Endothelial cell of umbilical vein (primary cell): ENCODE results near the gene MYLIP. TPM values are rescaled to one million over a fixed set of nuclear protein-coding genes. Genes with fewer than 3 reads are reported as not detected.

Experiments used
- BruUV-seq: library from RNA; stranded (reverse); fragments of 400-500 nt; replicated peaks from 2 replicates; lab custom pipeline; 2021; lab: Mats Ljungman, UMichigan
- CTCF ChIA-PET: fragments of 300-600, 350-600 bp; sonication (Branson Sonifier 250); formaldehyde crosslinking; loops from one replicate; lab custom pipeline; 2021; ENCODE audit warnings: antibody characterized with exemption, inconsistent platforms; lab: Charles Lee
- POLR2A ChIA-PET: fragments of 300-600, 350-600 bp; sonication (Branson Sonifier 250); formaldehyde crosslinking; loops from one replicate; lab custom pipeline; 2021; ENCODE audit warnings: antibody characterized with exemption, inconsistent platforms; lab: Charles Lee
- DNase-seq: peaks from one replicate; pipeline ENCODE4 v3.0.0-alpha.2; 2011; ENCODE audit warnings: low read depth, low spot score
- FAIRE-seq: peaks from 2 replicates; lab custom pipeline; 2011; peaks lifted over from hg19 to GRCh38; lab: Jason Lieb, UNC
- H2AFZ ChIP-seq: 2 replicates; pipeline ENCODE4 v1.6.0; 2012; ENCODE audit warnings: low read depth, low read length, control low read depth, inconsistent platforms
- H3K27ac ChIP-seq: 2 replicates; pipeline ENCODE4 v1.5.1; 2011; ENCODE audit warnings: low read depth, mild to moderate bottlenecking, control low read depth, low read length, moderate library complexity; ENCODE audit not compliant: insufficient read depth
- H3K27me3 ChIP-seq, 2 experiments: 2 replicates each; pipeline versions ENCODE4 v1.6.0 to v1.6.1; 2011; ENCODE audit warnings: low read length in 2 of 2, mixed read lengths in 1 of 2; ENCODE audit not compliant: control insufficient read depth in 2 of 2, insufficient read depth in 2 of 2
- H3K36me3 ChIP-seq, 2 experiments: 2 replicates in 1 of 2; 3 replicates in 1 of 2; pipeline ENCODE4 v1.5.1; 2011; ENCODE audit warnings: low read length in 2 of 2, mild to moderate bottlenecking in 1 of 2, moderate library complexity in 1 of 2; ENCODE audit not compliant: control insufficient read depth in 2 of 2, insufficient read depth in 2 of 2; ENCODE audit errors: extremely low read depth in 1 of 2
- H3K4me1 ChIP-seq: 3 replicates; pipeline ENCODE4 v1.5.1; 2011; ENCODE audit warnings: mild to moderate bottlenecking, low read length; ENCODE audit not compliant: control insufficient read depth, insufficient read depth; ENCODE audit errors: extremely low read depth
- H3K4me2 ChIP-seq: 2 replicates; pipeline ENCODE4 v1.6.1; 2011; ENCODE audit warnings: low read length, control low read depth, mixed read lengths; ENCODE audit not compliant: insufficient read depth
- H3K4me3 ChIP-seq, 3 experiments: fragments of 200-600 bp in 1 of 3; sonication (generic), shearing (Covaris generic) in 1 of 3; replicated peaks in 1 of 3; 2 replicates each; pipeline ENCODE4 v1.5.1; 2011 to 2016; ENCODE audit warnings: control low read depth in 3 of 3, low read length in 3 of 3, mild to moderate bottlenecking in 2 of 3, inconsistent platforms in 1 of 3, low read depth in 1 of 3, moderate library complexity in 1 of 3; ENCODE audit not compliant: insufficient read depth in 1 of 3
- H3K79me2 ChIP-seq: 2 replicates; pipeline ENCODE4 v1.6.0; 2012; ENCODE audit warnings: low read length, inconsistent platforms; ENCODE audit not compliant: control insufficient read depth, insufficient read depth
- H3K9ac ChIP-seq: replicated peaks from 2 replicates; pipeline ENCODE3; 2011; ENCODE audit warnings: low read length, control low read depth; ENCODE audit not compliant: insufficient read depth; ENCODE audit errors: extremely low read depth
- H3K9me1 ChIP-seq: replicated peaks from 3 replicates; pipeline ENCODE4 v1.6.0; 2011; ENCODE audit warnings: mild to moderate bottlenecking, low read length; ENCODE audit not compliant: control insufficient read depth, insufficient read depth; ENCODE audit errors: extremely low read depth
- H3K9me3 ChIP-seq: replicated peaks from 2 replicates; pipeline ENCODE4 v1.5.1; 2012; ENCODE audit warnings: low read length, inconsistent platforms; ENCODE audit not compliant: control insufficient read depth, insufficient read depth
- H4K20me1 ChIP-seq: replicated peaks from 2 replicates; pipeline ENCODE3; 2011; ENCODE audit warnings: mild to moderate bottlenecking, low read length; ENCODE audit not compliant: control insufficient read depth, insufficient read depth; ENCODE audit errors: extremely low read depth
- EZH2 ChIP-seq: IDR thresholded peaks from 2 replicates; pipeline ENCODE4 v1.6.1; 2012; ENCODE audit warnings: borderline replicate concordance, low read depth, mild to moderate bottlenecking, moderate library complexity, low read length, inconsistent platforms; ENCODE audit not compliant: severe bottlenecking
- FOS ChIP-seq: IDR thresholded peaks from 2 replicates; pipeline ENCODE4 v1.6.1; 2011; ENCODE audit warnings: mild to moderate bottlenecking, low read length, moderate library complexity, borderline replicate concordance; ENCODE audit not compliant: insufficient read depth
- GATA2 ChIP-seq: IDR thresholded peaks from 2 replicates; pipeline ENCODE4 v1.7.0; 2011; ENCODE audit warnings: low read depth, mild to moderate bottlenecking, moderate library complexity, mixed read lengths, low read length; ENCODE audit not compliant: insufficient read length, insufficient read depth
- JUN ChIP-seq: IDR thresholded peaks from 2 replicates; pipeline ENCODE4 v1.6.1; 2011; ENCODE audit warnings: borderline replicate concordance, low read depth; ENCODE audit not compliant: insufficient read length, insufficient read depth
- MAX ChIP-seq: IDR thresholded peaks from 2 replicates; pipeline ENCODE4 v1.6.1; 2011; ENCODE audit not compliant: insufficient read depth, insufficient read length
- MYC ChIP-seq: IDR thresholded peaks from one replicate; pipeline ENCODE4 v1.6.1; 2011; ENCODE audit warnings: mild to moderate bottlenecking, low read depth, low read length
- POLR2A ChIP-seq: IDR thresholded peaks from 2 replicates; pipeline ENCODE4 v1.6.1; 2012; ENCODE audit warnings: low read depth, mild to moderate bottlenecking, control low read depth, low read length
- POLR2AphosphoS5 ChIP-seq: IDR thresholded peaks from 2 replicates; pipeline ENCODE4 v1.6.1; 2012; ENCODE audit warnings: low read depth, mild to moderate bottlenecking, control low read depth, low read length, moderate library complexity; ENCODE audit not compliant: insufficient read depth
- dilution Hi-C: fragments of 300-500 bp; cut with MboI; formaldehyde crosslinking; loops from one replicate; pipeline ENCODE4 v1.15.0; 2019; ENCODE audit warnings: low sequenced_read_pairs; ENCODE audit not compliant: extremely low pct_ligation_motif_present
- intact Hi-C: fragments of 100-400 bp; cut with micrococcal nuclease; formaldehyde crosslinking; loops from one replicate; pipeline ENCODE4 v1.10.0; 2022
- polyA plus RNA-seq, 4 experiments: library from polyadenylated mRNA; depleted of rRNA in 3 of 4; stranded (reverse) in 3 of 4; unstranded in 1 of 4; fragments of >200 nt; gene quantifications; 2 replicates each; pipeline versions ENCODE4 v1.2.1 to v1.2.3, GENCODE V29; 2011 to 2012; ENCODE audit warnings: missing spikeins in 1 of 4
- total RNA-seq: library from RNA; stranded (reverse); gene quantifications from 2 replicates; pipeline ENCODE4 v1.2.3, GENCODE V29; 2021
- TF ChIP-seq, protein P1 (sequence below), 2 donors: IDR thresholded peaks; 1 replicate in 1 of 2; 2 replicates in 1 of 2; pipeline ENCODE4 v1.5.1; 2011; ENCODE audit warnings: low read length in 2 of 2, mild to moderate bottlenecking in 2 of 2, moderate library complexity in 2 of 2, control low read depth in 1 of 2, inconsistent platforms in 1 of 2, low read depth in 1 of 2; ENCODE audit not compliant: insufficient read depth in 1 of 2; ENCODE audit errors: extremely low read depth in 1 of 2

The MYLIP gene
- total and polyA plus RNA-seq, 2 donors (not counting 3 experiments of a cell fraction or from before 2014, with no cell fraction given) = 16.9 to 19.2 TPM

DNA sequence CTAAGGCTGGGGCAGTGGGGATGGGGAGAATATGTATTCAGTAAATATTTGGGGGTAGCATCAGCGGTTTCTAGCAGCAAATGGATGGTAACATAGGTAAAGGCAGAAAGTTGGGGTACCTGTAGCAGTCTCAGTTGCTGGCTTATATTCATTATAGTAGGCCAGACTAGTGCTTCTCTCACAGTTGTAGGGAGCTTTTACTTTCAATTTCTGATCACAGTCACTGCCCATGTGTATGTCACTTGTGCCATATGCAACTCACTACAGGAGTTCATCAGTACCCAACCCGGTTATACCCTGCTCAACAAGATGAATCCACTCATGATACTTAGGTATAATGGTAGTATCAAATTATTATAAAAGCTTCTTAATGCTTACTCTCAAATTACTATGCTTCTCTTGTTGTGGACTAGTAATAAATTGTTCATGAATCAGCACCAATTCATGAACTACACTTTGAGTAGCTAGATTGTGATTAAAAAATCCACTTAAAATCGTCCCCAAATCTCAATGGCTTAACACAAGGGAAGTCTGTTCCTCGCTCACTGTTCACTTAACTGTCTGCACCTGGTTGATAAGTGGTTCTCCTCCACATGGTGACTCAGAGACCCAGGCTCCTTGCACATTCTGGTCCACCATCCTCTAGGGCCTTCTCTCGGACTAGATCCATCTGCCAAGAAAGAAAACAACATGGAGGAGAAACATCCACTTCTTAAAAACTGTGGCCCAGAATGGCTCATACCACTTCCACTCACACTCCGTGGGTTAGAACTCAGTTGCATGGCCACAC lies 31.3 kb upstream of the MYLIP start:
- Histone ChIP-seq H3K9ac (no peak overlapping the region), H3K9me3 (no peaks in the 10 kb centered on the region), H3K27ac (no peak overlapping the region), H3K9me1 (no peaks in the 10 kb centered on the region), H3K36me3 (no peaks in the 10 kb centered on the region), H3K27me3 (peaks cover 0 to 6% of the 10 kb centered on the region in 2 experiments), H3K4me3 (no peak overlapping the region), H4K20me1 (no peaks in the 10 kb centered on the region), H3K79me2 (no peaks in the 10 kb centered on the region), H2AFZ (no peak overlapping the region), H3K4me2 (no peak overlapping the region), H3K4me1 (peaks cover 5% of the 10 kb centered on the region)
- TF ChIP-seq EZH2 = no peak
- no peak for TF ChIP-seq MYC
- no peak for TF ChIP-seq POLR2A
- TF ChIP-seq GATA2 = no peak
- TF ChIP-seq MAX = no peak
- TF ChIP-seq JUN = no peak
- no peak for TF ChIP-seq POLR2AphosphoS5
- no peak for TF ChIP-seq FOS
- TF ChIP-seq, protein P1, sequence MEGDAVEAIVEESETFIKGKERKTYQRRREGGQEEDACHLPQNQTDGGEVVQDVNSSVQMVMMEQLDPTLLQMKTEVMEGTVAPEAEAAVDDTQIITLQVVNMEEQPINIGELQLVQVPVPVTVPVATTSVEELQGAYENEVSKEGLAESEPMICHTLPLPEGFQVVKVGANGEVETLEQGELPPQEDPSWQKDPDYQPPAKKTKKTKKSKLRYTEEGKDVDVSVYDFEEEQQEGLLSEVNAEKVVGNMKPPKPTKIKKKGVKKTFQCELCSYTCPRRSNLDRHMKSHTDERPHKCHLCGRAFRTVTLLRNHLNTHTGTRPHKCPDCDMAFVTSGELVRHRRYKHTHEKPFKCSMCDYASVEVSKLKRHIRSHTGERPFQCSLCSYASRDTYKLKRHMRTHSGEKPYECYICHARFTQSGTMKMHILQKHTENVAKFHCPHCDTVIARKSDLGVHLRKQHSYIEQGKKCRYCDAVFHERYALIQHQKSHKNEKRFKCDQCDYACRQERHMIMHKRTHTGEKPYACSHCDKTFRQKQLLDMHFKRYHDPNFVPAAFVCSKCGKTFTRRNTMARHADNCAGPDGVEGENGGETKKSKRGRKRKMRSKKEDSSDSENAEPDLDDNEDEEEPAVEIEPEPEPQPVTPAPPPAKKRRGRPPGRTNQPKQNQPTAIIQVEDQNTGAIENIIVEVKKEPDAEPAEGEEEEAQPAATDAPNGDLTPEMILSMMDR (IDR thresholded peaks at IDR 0.05; ENCODE audit: extremely low read depth in 1 of 2, insufficient read depth in 1 of 2, low read depth in 1 of 2, low read length in 2 of 2) = no peak
- CTCF ChIA-PET = interaction anchor here (0.7 to 1.5 kb wide), 2 partner anchors 9 to 11 kb away, joined by 3 to 4 read pairs; no protein-coding TSS in a partner anchor
- POLR2A ChIA-PET = no interaction called here
- FAIRE-seq (no peak), DNase-seq (no peak)
- no TSS peak for BruUV-seq
- dilution Hi-C loops = no loop called here
- intact Hi-C loops = no loop called here
